ENCODE results near the gene XKR8.

XKR8 gene

GRCh38 chr1:27958513-27958912, 1.3 kb upstream of the XKR8 start:
- Histone ChIP-seq H3K36me3 (ENCODE audit: control insufficient read depth, low read depth, low read length) (peaks cover 28% of the 10 kb centered on the region), H3K9ac (ENCODE audit: low read length) (no peak overlapping the region), H3K9me3 (ENCODE audit: control insufficient read depth, low read depth, low read length) (no peaks in the 10 kb centered on the region), H3K4me3 (ENCODE audit: low read length) (no peak overlapping the region), H3K27ac (ENCODE audit: low read length) (no peak overlapping the region), H3K4me1 (ENCODE audit: control insufficient read depth, low read depth, low read length) (peaks cover 8% of the 10 kb centered on the region), H3K27me3 (ENCODE audit: control insufficient read depth, insufficient read depth, low read length) (no peaks in the 10 kb centered on the region)

DNA sequence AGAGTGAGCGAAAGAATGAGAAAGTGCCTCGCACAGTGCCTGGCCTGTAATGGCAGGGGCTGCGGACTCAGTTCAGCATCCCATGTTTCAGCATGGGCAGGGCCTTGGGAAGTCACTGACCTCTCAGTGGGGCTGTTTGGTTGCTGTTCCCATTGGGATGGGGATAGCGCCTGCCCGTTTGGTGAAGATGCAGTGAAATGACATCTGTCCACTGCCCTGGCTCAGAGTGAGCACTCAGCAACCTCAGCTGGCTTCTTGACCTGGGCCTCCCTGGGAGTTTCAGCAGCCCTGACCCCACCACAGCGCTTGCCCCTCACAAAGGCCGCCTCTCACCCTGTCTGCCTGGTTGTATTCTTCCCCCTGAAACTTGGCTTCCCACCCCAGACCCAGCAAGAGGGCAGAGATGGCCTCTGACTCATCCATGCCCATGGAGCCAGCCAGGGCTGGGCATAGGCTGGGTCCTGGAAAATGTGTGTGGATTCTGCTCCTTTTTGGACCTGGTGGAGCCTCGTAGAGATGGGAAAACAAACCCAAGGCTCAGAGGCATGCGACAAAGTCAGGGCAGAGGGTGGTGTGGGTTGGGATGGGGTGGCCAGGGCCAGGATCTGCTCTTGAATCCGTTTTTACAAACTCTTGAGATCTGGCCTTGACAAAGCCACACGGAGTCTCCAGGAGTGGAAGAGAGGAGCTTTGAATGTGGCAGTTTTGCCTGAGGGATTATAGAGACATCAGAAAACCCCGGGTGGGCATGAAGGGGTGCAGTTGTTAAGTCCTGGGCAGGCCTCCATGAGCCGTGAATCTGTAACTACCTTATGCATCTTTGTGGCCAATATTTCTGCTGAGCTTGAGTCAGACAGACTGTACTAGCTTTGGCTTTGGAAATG, 1.2 kb downstream of the XKR8 start:
- peaks cover 17% of the 10 kb centered on the region for H3K36me3 ChIP-seq (ENCODE audit: control insufficient read depth, low read depth, low read length)
- no peaks in the 10 kb centered on the region for H3K9me3 ChIP-seq (ENCODE audit: control insufficient read depth, low read depth, low read length)
- H3K9ac ChIP-seq (ENCODE audit: low read length): peak overlapping the region; percentile 88
- H3K4me1 ChIP-seq (ENCODE audit: control insufficient read depth, low read depth, low read length): peaks cover 8% of the 10 kb centered on the region
- no peaks in the 10 kb centered on the region for H3K27me3 ChIP-seq (ENCODE audit: control insufficient read depth, insufficient read depth, low read length)
- peak overlapping the region; percentile 79 for H3K4me3 ChIP-seq (ENCODE audit: low read length)
- no peak overlapping the region for H3K27ac ChIP-seq (ENCODE audit: low read length)

- no peak overlapping the region for H3K27ac ChIP-seq (ENCODE audit: low read length)
- no peak overlapping the region for H3K9ac ChIP-seq (ENCODE audit: low read length)
Measured at GRCh38 chr1:27961646-27962221, 2.0 kb downstream of the XKR8 start.

DNA sequence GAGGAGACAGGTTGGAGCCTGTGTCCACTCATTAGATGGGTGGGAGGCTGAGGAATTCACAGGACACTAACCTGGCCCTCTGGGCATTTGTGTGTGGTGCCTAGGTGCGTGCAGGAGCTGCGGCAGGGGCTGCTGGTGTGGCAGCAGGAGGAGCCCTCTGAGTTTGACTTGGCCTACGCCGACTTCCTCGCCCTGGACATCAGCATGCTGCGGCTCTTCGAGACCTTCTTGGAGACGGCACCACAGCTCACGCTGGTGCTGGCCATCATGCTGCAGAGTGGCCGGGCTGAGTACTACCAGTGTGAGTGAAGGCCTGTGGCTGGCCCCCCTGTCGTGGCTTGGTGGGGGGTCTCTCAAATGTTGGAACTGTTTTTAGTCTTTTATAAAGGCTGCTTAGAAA, 3.6 kb downstream of the XKR8 start:
- Histone ChIP-seq H3K27me3 (ENCODE audit: control insufficient read depth, insufficient read depth, low read length) (no peaks in the 10 kb centered on the region), H3K4me1 (ENCODE audit: control insufficient read depth, low read depth, low read length) (peaks cover 8% of the 10 kb centered on the region), H3K9me3 (ENCODE audit: control insufficient read depth, low read depth, low read length) (no peaks in the 10 kb centered on the region), H3K36me3 (ENCODE audit: control insufficient read depth, low read depth, low read length) (peaks cover 16% of the 10 kb centered on the region), H3K4me3 (ENCODE audit: low read length) (no peak overlapping the region), H3K27ac (ENCODE audit: low read length) (no peak overlapping the region), H3K9ac (ENCODE audit: low read length) (no peak overlapping the region)

More at GRCh38 chr1:27961646-27962221, 2.0 kb downstream of the XKR8 start:
- Histone ChIP-seq H3K4me3 (ENCODE audit: low read length) (peak overlapping the region; percentile 13), H3K36me3 (ENCODE audit: control insufficient read depth, low read depth, low read length) (peaks cover 13% of the 10 kb centered on the region), H3K4me1 (ENCODE audit: control insufficient read depth, low read depth, low read length) (peaks cover 8% of the 10 kb centered on the region), H3K9me3 (ENCODE audit: control insufficient read depth, low read depth, low read length) (no peaks in the 10 kb centered on the region), H3K27me3 (ENCODE audit: control insufficient read depth, insufficient read depth, low read length) (no peaks in the 10 kb centered on the region)

DNA sequence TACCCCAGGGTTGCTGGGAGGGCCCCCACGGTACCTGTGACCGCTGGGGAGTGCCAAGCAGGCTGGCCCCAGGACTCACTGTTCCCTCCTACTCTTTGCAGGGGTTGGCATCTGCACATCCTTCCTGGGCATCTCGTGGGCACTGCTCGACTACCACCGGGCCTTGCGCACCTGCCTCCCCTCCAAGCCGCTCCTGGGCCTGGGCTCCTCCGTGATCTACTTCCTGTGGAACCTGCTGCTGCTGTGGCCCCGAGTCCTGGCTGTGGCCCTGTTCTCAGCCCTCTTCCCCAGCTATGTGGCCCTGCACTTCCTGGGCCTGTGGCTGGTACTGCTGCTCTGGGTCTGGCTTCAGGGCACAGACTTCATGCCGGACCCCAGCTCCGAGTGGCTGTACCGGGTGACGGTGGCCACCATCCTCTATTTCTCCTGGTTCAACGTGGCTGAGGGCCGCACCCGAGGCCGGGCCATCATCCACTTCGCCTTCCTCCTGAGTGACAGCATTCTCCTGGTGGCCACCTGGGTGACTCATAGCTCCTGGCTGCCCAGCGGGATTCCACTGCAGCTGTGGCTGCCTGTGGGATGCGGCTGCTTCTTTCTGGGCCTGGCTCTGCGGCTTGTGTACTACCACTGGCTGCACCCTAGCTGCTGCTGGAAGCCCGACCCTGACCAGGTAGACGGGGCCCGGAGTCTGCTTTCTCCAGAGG, 6.8 kb downstream of the XKR8 start:
- Histone ChIP-seq H3K36me3 (ENCODE audit: control insufficient read depth, low read depth, low read length) (peaks cover 16% of the 10 kb centered on the region), H3K4me1 (ENCODE audit: control insufficient read depth, low read depth, low read length) (peaks cover 1% of the 10 kb centered on the region), H3K27ac (ENCODE audit: low read length) (no peak overlapping the region), H3K4me3 (ENCODE audit: low read length) (no peak overlapping the region), H3K9me3 (ENCODE audit: control insufficient read depth, low read depth, low read length) (no peaks in the 10 kb centered on the region), H3K27me3 (ENCODE audit: control insufficient read depth, insufficient read depth, low read length) (no peaks in the 10 kb centered on the region), H3K9ac (ENCODE audit: low read length) (no peak overlapping the region)

DNA sequence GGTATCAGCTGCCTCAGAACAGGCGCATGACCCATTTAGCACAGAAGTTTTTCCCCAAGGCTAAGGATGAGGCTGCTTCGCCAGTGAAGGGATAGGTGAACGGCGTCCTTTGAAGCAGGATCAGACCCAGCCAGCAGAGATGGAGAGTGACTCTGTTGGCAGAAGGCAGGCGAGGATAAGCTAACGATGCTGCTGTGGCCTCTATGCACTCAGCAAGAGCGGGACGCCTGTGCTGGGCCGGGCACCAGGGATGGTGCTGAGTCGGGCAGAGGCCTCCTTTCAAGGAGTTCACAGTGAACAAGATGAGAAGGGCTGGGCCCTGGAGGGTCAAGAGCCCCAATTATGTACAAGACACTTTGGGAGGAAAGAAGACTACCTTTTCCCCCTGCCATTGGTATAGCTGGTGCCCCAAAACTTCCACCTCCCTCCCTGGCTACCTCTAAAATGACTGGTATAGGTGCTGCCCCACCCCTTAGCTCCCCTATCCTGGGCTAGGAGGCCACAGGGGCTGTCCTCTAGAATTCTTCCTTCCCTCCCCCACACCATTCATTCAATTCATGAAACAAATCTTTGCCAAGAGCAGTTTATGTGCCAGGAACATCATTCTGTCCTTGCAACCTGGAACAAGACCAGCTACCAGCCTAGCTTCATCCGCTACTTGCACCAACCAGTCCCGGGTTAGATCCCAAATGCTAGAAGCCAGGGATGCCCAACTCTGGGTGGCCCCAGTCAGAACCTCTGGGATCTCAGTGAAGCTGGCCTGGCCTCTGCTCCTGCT, 7.5 kb downstream of the XKR8 start:
- no peak overlapping the region for H3K9ac ChIP-seq (ENCODE audit: low read length)
- H3K9me3 ChIP-seq (ENCODE audit: control insufficient read depth, low read depth, low read length): no peaks in the 10 kb centered on the region
- peaks cover 16% of the 10 kb centered on the region for H3K36me3 ChIP-seq (ENCODE audit: control insufficient read depth, low read depth, low read length)
- H3K27ac ChIP-seq (ENCODE audit: low read length): no peak overlapping the region
- H3K27me3 ChIP-seq (ENCODE audit: control insufficient read depth, insufficient read depth, low read length): no peaks in the 10 kb centered on the region
- H3K4me3 ChIP-seq (ENCODE audit: low read length): no peak overlapping the region
- no peaks in the 10 kb centered on the region for H3K4me1 ChIP-seq (ENCODE audit: control insufficient read depth, low read depth, low read length)

DNA sequence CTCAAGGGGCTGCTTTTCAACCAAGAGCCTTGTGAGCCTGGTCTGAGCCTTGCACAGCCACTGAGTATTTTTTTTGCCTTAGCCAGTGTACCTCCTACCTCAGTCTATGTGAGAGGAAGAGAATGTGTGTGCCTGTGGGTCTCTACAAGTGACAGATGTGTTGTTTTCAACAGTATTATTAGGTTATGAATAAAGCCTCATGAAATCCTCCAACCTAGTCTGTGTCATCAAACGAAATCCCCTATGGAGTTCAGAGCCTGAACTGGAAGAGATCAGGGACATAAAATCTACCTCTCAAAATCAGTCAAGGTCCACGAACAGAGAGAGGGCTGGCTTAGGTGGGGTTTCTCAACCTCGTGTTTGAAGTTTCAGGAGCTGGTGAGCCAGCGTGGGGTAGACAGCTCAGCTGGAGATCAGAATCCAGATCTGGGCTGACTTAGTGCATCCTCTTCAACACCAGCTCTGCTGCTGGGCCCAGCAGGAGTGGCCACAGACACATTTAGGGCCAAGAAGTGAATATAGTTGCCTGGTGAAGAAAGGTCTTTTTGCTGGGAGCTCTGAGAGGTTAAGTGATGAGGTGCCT, 8.2 kb downstream of the XKR8 start:
- Histone ChIP-seq H3K4me3 (ENCODE audit: low read length) (no peak overlapping the region), H3K9ac (ENCODE audit: low read length) (no peak overlapping the region), H3K36me3 (ENCODE audit: control insufficient read depth, low read depth, low read length) (peaks cover 17% of the 10 kb centered on the region), H3K9me3 (ENCODE audit: control insufficient read depth, low read depth, low read length) (no peaks in the 10 kb centered on the region), H3K27ac (ENCODE audit: low read length) (no peak overlapping the region), H3K27me3 (ENCODE audit: control insufficient read depth, insufficient read depth, low read length) (no peaks in the 10 kb centered on the region), H3K4me1 (ENCODE audit: control insufficient read depth, low read depth, low read length) (no peaks in the 10 kb centered on the region)

- Histone ChIP-seq H3K9me3 (ENCODE audit: control insufficient read depth, low read depth, low read length) (no peaks in the 10 kb centered on the region), H3K27me3 (ENCODE audit: control insufficient read depth, insufficient read depth, low read length) (no peaks in the 10 kb centered on the region), H3K4me1 (ENCODE audit: control insufficient read depth, low read depth, low read length) (no peaks in the 10 kb centered on the region), H3K27ac (ENCODE audit: low read length) (no peak overlapping the region), H3K9ac (ENCODE audit: low read length) (no peak overlapping the region), H3K4me3 (ENCODE audit: low read length) (no peak overlapping the region), H3K36me3 (ENCODE audit: control insufficient read depth, low read depth, low read length) (peaks cover 24% of the 10 kb centered on the region)
Measured at GRCh38 chr1:27968692-27969091, 8.9 kb downstream of the XKR8 start.

GRCh38 chr1:27970401-27970800, 10.6 kb downstream of the XKR8 start:
- Histone ChIP-seq H3K36me3 (ENCODE audit: control insufficient read depth, low read depth, low read length) (peaks cover 23% of the 10 kb centered on the region), H3K4me1 (ENCODE audit: control insufficient read depth, low read depth, low read length) (no peaks in the 10 kb centered on the region), H3K9ac (ENCODE audit: low read length) (no peak overlapping the region), H3K4me3 (ENCODE audit: low read length) (no peak overlapping the region), H3K27ac (ENCODE audit: low read length) (no peak overlapping the region), H3K9me3 (ENCODE audit: control insufficient read depth, low read depth, low read length) (no peaks in the 10 kb centered on the region), H3K27me3 (ENCODE audit: control insufficient read depth, insufficient read depth, low read length) (no peaks in the 10 kb centered on the region)

GRCh38 chr1:27971674-27972073, 11.9 kb downstream of the XKR8 start:
- Histone ChIP-seq H3K9me3 (ENCODE audit: control insufficient read depth, low read depth, low read length) (no peaks in the 10 kb centered on the region), H3K36me3 (ENCODE audit: control insufficient read depth, low read depth, low read length) (peaks cover 23% of the 10 kb centered on the region), H3K4me1 (ENCODE audit: control insufficient read depth, low read depth, low read length) (no peaks in the 10 kb centered on the region), H3K4me3 (ENCODE audit: low read length) (no peak overlapping the region), H3K27me3 (ENCODE audit: control insufficient read depth, insufficient read depth, low read length) (no peaks in the 10 kb centered on the region), H3K27ac (ENCODE audit: low read length) (no peak overlapping the region), H3K9ac (ENCODE audit: low read length) (no peak overlapping the region)

- Histone ChIP-seq H3K4me3 (ENCODE audit: low read length) (no peak overlapping the region), H3K27ac (ENCODE audit: low read length) (no peak overlapping the region), H3K4me1 (ENCODE audit: control insufficient read depth, low read depth, low read length) (no peaks in the 10 kb centered on the region), H3K27me3 (ENCODE audit: control insufficient read depth, insufficient read depth, low read length) (no peaks in the 10 kb centered on the region), H3K9ac (ENCODE audit: low read length) (no peak overlapping the region), H3K36me3 (ENCODE audit: control insufficient read depth, low read depth, low read length) (peaks cover 23% of the 10 kb centered on the region), H3K9me3 (ENCODE audit: control insufficient read depth, low read depth, low read length) (no peaks in the 10 kb centered on the region)
Measured at GRCh38 chr1:27972141-27972540, 12.4 kb downstream of the XKR8 start.

Measured in iPS-18a (cell line).